HG03139 (cell line): ENCODE measurements around the gene CARD11.

ENCODE experiments used
- ATAC-seq: cut with Tn5 transposase; IDR thresholded peaks from one replicate; pipeline ENCODE4 v1.9.1; 2021; ENCODE audit not compliant: unreplicated experiment

CARD11 gene

GRCh38 chr7:3043544-3044371, at the start of gene CARD11:
Gene CARD11 (minus strand): TSS chr7:3043867. CDS start chr7:2958506, 85,361 bp downstream.
- peak; percentile 32 for ATAC-seq

DNA sequence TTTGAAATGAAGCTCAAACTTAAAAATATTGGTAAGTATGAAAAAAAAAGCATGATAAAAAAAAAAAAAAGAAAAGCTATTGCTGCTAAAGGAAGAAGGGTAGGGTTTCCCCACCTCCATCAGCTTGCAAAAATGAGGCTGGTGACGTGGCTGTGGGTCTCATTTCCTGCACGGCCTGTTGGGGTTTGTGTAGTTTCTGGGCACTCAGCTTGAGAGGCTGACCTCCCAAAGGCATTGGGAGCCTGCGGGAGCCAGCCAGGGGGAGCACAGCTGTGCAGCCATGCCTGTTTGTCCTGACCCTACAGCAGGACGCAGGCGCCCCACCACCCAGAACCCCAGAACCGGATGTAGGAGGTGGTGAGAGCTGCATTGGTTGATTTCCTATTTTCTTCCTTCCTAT, 48.8 kb upstream of the CARD11 start:
- peak; percentile 61 for ATAC-seq

GRCh38 chr7:3091631-3092030, 48.0 kb upstream of the CARD11 start:
- no peak for ATAC-seq

DNA sequence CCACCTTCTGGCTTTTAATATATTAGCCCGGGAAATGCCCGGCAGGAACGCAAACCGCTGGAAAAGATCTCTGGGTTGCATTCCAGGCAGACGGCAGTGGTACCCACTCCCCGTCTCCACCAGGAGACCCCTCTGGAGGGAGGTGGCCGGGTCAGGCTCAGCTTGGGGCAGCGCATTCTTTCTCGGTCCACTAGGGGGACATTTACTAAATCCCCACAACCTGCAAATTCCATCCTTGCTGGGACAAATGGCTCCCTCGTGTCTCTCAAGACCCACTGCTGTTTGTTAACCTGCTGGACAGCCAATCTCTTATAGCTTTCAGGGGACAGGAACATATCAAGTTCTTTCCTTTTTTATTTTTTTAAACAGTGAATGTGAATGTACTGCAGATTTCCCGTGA, 45.8 kb upstream of the CARD11 start:
- ATAC-seq: no peak

GRCh38 chr7:3087243-3087755, 43.6 kb upstream of the CARD11 start:
- no peak for ATAC-seq

DNA sequence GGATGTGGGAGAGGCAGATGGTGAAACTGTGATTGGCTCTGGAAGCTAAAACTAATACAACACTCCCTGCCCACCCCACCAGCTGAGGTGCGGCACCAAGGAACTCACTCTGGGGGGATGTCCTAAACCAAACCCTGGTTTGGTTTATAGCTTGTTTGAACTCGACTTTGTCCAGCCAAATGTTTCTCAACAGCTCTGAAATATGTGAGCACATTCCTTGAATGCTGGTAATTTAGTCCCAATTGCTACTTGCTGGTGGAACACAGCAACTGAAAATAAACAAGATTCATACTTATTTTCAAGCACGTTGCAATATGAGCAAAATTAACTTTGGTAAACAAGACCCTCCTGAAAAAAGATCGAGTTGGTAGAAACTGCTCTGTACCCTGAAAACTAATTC, 39.7 kb upstream of the CARD11 start:
- ATAC-seq: no peak

- no peak for ATAC-seq
Observed at GRCh38 chr7:3082831-3083230, 39.2 kb upstream of the CARD11 start.

DNA sequence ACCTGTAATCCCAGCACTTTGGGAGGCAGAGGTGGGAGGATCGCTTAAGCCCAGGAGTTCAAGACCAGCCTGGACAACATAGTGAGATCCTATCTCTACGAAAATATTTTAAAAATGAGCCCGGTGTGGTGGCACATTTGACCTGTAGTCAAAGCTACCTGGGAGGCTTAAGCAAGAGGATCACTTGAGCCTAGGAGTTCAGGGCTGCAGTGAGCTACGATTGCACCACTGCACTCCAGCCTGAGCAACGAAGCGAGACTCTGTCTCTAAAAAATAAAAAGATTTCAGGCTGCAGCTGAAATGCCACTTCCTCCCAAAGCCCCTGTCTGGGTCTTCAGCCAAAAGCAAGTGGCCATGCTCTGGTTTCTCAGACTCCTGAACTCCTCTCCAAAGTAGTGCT, 38.7 kb upstream of the CARD11 start:
- ATAC-seq: no peak

- ATAC-seq: no peak
Observed at GRCh38 chr7:3080106-3080505, 36.4 kb upstream of the CARD11 start.

GRCh38 chr7:3078514-3078913, 34.8 kb upstream of the CARD11 start:
- no peak for ATAC-seq

DNA sequence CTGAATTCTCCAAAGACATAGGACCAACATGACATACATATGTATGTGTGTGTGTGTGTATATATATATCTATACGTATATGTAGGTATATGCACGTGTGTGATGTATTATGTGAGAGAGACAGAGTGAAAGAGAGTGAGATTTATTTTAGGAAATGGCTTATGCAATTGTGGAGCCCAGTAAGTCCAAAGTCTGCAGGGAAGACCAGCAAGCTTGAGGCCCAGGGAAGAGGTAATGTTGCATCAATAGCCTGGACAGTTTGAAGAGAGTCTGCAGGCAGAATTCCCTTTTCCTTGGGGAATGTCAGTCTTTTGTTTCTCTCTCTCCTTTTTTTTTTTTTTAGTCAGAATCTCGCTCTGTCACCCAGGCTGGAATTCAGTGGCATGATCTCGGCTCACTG, 33.0 kb upstream of the CARD11 start:
- ATAC-seq: no peak

GRCh38 chr7:3076163-3076562, 32.5 kb upstream of the CARD11 start:
- no peak for ATAC-seq

DNA sequence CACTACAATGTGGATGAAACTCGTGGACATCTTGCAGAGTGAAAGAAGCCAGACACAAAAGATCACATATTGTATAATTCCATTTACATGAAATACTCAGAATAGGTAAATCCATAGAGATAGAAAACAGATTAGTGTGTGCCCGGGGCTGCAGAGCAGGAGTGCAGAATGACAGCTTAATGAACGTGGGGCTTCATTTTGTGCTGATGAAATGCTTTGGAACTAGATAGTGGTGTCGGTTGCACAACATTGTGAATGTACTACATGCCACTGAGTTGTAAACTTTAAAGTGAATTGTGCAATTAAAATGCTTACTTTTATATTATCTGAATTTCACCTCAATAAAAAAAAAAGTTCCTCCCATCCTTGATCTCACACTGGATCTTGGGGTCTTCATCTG, 31.8 kb upstream of the CARD11 start:
- no peak for ATAC-seq

- ATAC-seq: no peak
Observed at GRCh38 chr7:3074459-3074821, 30.8 kb upstream of the CARD11 start.

DNA sequence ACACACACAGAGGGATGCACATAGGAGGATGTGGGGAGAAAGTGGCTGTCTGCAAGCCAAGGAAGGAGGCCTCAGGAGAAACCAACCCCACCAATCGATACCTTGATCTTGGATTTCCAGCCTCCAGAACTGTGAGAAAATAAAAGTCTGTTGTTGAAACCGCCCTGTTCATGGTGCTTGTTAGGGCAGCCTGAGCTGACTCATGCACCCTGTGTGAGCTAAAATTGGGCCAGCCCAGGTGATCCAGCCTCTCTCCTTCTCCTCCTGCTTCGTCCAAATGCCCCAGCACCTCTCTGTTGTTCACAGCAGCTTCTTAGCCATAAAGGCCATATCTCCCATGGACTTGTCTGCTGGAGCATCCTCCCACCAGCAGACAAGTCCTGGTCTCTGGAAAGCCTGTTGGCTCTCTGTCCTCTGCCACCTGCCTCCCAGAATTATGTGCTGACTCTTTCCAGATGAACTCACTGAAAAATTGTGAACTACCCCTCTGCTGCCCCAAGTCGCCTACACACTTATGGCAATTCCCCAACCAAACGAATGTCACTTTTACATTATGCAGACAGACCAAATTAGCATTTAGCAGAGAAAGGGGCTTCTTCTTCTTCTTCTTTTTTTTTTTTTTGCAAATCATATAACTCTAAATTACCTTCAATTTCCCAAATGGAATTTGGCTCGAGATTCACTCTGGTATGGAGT, 30.2 kb upstream of the CARD11 start:
- no peak for ATAC-seq

DNA sequence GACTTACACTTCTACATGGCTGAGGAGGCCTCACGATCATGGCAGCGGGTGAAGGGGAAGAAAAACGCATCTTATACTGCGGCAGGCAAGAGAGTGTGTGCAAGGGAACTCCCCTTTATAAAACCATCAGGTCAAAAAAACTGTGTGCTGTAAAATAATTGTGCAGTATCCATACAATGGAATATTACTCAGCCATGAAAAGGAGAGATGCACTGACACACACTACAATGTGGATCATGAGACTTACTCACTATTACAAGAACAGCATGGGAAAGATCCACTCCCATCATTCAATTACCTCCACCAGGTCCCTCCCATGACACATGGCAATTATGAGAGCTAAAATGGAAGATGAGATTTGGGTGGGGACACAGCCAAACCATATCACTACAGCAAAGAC, 27.2 kb upstream of the CARD11 start:
- no peak for ATAC-seq

GRCh38 chr7:3069771-3070449, 26.2 kb upstream of the CARD11 start:
- no peak for ATAC-seq

DNA sequence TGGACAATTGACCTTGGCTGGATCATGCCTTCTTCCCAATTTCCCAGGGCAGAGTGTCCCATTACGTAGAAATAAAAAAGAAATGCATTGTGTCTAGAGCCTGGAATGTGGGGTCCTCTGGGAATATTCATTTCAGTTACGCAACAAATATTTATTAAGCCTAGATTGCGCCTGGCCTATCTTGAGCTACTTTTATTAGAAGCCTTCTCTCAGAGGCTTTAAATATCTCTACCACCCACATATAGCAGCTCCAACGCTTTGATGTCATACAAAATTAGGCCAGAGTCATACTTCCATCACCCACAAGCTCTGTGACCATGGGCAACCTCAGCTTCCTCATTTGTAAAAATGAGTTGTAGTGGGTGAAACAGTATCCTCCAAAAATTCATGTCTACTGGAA, 24.9 kb upstream of the CARD11 start:
- ATAC-seq: no peak

- ATAC-seq: no peak
Observed at GRCh38 chr7:3067606-3068380, 24.1 kb upstream of the CARD11 start.

DNA sequence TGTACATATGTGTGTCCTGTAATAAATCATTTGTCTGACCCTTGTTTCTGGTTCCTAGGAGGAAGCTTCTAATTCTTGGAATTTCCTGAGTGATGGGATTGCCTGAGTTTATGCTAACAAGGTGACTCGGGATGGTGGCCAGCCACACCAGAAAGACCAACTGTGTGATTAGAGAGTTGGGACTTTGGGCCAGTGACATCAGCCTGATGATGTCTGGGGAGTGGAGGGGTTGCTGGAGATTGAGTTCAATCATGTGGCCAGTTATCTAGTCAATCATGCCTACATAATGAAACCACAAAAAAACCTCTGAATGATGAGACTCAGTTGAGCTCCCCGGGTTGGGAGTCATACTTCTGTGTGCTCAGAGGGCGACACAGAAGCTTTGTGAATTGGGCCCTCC, 23.5 kb upstream of the CARD11 start:
- no peak for ATAC-seq

DNA sequence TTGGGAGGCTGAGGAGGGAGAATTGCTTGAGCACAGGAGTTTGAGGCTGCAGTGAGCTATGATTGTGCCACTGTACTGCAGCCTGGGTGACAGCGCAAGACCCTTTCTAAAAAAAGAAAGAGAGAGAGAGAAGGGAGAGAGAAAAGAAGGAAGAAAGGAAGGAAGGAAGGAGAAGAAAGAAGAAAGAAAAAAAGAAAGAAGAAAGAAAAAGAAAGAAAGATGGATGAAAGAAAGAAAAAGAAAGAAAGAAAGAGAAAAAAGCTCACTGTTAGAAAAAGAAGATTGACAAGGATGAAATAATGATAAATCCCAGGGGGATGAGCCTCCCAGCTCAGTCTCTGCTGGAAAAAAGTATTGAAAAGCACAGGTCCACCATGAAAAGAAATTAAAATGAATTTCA, 22.8 kb upstream of the CARD11 start:
- ATAC-seq: no peak
